SK-N-MC (cell line): ENCODE results near the gene OCA2.

ENCODE experiments used
- EZH2 ChIP-seq: fragments of 200-600 bp; sonication (generic); IDR thresholded peaks from one replicate; pipeline ENCODE4 v1.6.1; 2017; ENCODE audit warnings: antibody characterized with exemption
- POLR2AphosphoS5 ChIP-seq: IDR thresholded peaks from 2 replicates; pipeline ENCODE4 v1.6.1; 2012; ENCODE audit warnings: mild to moderate bottlenecking, low read depth, low read length, borderline replicate concordance

DNA sequence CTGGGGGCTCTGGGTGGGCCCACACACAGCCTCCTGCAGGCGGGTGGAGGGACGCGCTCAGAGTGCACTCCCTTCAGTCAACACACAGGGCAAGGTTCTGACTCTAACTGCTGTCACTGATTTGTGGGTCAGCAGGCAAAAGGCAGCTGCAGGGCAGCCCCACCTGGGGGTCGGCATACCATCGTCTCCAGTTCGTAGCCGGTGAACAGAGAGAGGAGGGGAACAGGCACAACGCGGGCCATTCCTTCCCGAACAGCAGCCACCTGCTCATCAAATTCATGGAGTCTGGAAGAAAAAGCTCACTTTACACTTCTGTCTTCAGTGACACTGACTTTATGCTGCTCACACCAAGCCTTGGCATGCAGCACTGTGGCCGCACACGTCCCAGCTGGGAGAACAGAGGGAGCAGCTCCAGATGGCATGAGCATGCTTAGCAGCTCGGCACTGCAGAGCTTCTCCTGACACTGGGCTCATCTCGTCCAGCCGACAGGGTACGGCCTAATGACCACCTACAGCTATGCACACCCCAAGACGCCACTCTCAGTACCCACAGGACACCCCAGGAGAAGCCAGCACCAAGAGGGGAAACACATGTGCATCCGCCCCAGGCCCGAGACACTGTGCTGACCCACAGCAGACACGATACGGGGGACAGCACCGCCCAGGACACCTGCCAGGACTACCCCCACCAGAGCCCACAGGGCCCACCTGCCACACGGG, 14.4 kb upstream of the OCA2 start:
- TF ChIP-seq EZH2 (no peak), POLR2AphosphoS5 (no peak)
